IMR-90 (cell line): ENCODE results near the gene CCNDBP1.

Source experiments
- MXI1 ChIP-seq: IDR thresholded peaks from 2 replicates; pipeline ENCODE4 v1.6.1; 2012; ENCODE audit warnings: low read depth, mild to moderate bottlenecking, low read length, moderate library complexity, borderline replicate concordance
- NFE2L2 ChIP-seq: fragments of 150-350 bp; IDR thresholded peaks from 2 replicates; pipeline ENCODE4 v1.6.1; 2016; ENCODE audit warnings: low read depth, mild to moderate bottlenecking, low read length
- POLR2A ChIP-seq: IDR thresholded peaks from 2 replicates; pipeline ENCODE4 v1.6.1; 2012; ENCODE audit warnings: mild to moderate bottlenecking, low read depth, low read length
- RFX5 ChIP-seq: IDR thresholded peaks from 2 replicates; pipeline ENCODE4 v1.8.0; 2012; ENCODE audit warnings: low read depth, mild to moderate bottlenecking, low read length, moderate library complexity
- TF ChIP-seq, protein P1 (sequence below): conservative IDR thresholded peaks from 2 replicates; pipeline ENCODE4 v1.5.1; 2012; ENCODE audit warnings: mild to moderate bottlenecking, low read depth, low read length, improper control_type of control experiment
- TF ChIP-seq, protein P2 (sequence below): fragments of 150-350 bp; IDR thresholded peaks from 2 replicates; pipeline ENCODE4 v1.6.1; 2017; ENCODE audit warnings: mild to moderate bottlenecking, antibody characterized with exemption, low read length, low read depth

DNA sequence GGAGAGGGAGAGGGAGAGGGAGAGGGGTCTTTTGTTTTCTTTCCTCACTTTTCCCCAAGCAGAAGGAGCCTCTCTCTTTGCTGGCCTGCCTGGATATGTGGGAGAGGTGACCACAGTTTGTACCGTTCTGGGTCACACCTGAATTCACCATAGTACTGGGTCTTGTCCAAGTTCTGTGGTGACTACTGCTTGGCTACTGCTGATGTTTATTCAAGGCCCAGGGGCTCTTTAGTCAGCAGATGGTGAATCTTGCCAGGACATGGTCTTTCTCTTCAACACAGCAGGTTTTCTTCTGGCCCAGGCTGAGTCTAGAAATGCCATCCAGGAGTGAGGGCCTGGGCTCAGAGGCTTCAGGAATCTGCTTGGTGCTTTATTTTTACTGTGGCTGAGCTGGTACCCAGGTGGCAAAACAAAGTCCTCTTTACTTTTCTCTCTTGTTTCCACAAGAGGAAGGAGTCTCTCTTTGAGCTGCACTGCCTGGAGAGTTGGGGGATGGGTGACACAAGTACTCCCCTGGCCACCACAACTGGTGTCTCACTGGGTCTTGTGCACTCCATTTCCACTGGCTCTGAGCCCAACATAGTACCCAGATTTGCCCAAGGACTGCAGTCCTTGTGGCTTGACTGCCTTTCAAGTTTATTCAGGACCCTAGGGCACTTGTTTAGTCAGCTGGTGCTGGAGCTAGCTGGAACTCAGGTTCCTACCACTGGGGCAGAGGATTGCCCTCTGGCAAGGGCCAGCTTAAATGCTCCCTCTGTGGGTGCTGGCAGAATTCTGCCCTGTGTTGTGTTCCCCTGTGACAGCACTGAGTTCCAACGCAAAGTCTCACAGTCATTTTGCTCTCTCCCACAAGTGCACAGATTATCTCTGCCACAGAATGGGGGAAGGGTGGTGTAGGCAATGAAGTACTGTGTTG, 16.8 kb upstream of the CCNDBP1 start:
- TF ChIP-seq, protein P1, sequence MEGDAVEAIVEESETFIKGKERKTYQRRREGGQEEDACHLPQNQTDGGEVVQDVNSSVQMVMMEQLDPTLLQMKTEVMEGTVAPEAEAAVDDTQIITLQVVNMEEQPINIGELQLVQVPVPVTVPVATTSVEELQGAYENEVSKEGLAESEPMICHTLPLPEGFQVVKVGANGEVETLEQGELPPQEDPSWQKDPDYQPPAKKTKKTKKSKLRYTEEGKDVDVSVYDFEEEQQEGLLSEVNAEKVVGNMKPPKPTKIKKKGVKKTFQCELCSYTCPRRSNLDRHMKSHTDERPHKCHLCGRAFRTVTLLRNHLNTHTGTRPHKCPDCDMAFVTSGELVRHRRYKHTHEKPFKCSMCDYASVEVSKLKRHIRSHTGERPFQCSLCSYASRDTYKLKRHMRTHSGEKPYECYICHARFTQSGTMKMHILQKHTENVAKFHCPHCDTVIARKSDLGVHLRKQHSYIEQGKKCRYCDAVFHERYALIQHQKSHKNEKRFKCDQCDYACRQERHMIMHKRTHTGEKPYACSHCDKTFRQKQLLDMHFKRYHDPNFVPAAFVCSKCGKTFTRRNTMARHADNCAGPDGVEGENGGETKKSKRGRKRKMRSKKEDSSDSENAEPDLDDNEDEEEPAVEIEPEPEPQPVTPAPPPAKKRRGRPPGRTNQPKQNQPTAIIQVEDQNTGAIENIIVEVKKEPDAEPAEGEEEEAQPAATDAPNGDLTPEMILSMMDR = no peak
- TF ChIP-seq POLR2A (no peak), NFE2L2 (no peak), MXI1 (no peak), RFX5 (no peak)
- TF ChIP-seq, protein P2, sequence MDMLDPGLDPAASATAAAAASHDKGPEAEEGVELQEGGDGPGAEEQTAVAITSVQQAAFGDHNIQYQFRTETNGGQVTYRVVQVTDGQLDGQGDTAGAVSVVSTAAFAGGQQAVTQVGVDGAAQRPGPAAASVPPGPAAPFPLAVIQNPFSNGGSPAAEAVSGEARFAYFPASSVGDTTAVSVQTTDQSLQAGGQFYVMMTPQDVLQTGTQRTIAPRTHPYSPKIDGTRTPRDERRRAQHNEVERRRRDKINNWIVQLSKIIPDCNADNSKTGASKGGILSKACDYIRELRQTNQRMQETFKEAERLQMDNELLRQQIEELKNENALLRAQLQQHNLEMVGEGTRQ = no peak
